ENCODE results near the gene SYNPO2L. TPM values are rescaled to one million over a fixed set of nuclear protein-coding genes. Genes with fewer than 3 reads are reported as not detected.
A peak's percentile ranks its signal among the peaks of the same experiment; 100 is the strongest.

SYNPO2L gene
- polyA plus RNA-seq, 12 donors = 82.7 to 263 (median 191) TPM; not detected in 1

DNA sequence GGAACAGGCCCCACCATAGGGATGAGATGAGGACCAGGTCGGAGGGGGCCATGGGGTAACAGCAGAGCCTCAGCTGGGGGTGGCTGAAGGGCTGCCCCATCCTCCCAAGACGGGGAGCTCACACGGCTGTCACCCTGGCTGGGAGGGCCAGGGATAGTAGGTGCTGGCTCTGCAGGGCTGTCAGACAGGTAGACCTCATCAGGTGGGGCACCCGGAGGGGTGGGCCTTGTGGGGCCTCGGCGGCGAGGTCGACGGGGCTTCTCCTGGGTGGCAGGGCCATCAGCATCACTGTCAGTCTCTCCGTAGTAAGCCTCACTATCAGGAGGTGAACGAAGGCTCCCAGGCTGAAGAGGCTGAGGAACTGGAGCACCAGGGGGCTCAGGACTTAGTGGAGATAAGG is 2.6 kb downstream of the SYNPO2L start:
- no peak for DNase-seq

DNA sequence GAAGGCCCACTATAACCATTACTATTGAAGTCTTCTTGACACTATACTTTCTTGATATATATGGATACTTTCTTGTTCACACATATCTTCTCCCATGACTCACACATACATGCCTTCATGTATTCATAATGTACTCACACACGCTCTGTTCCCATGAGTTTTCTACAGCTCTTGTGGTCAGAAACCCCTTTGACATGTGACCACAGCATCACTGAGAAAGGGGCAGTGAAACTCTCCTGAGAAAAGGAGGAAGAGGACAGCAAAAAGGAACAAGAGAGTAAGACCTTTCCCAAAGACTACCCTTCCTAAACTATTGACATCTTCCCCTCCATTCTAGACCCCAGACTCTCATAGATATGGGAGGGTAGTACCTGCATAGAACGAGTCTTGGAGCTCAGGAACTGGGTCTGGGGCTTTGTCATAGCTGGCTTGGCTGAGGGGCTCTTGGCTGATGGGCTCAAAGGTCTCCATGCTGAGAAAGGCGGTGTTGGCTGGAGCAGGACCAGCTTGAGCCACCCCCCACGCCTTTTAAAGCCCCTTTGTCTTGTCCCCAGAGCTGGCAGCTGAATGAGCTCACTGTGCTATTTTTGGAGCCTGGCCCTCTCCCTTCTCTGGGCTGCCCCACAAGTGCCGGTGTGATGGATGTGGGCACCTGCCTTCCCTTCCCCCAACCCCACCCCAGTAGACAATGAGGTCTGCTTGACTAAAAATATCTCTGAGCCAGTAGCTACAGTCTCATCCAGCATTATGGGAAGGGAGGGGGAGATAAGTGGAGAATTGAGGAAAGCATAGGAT is 5.1 kb downstream of the SYNPO2L start:
- DNase-seq = peak; percentile 55

DNA sequence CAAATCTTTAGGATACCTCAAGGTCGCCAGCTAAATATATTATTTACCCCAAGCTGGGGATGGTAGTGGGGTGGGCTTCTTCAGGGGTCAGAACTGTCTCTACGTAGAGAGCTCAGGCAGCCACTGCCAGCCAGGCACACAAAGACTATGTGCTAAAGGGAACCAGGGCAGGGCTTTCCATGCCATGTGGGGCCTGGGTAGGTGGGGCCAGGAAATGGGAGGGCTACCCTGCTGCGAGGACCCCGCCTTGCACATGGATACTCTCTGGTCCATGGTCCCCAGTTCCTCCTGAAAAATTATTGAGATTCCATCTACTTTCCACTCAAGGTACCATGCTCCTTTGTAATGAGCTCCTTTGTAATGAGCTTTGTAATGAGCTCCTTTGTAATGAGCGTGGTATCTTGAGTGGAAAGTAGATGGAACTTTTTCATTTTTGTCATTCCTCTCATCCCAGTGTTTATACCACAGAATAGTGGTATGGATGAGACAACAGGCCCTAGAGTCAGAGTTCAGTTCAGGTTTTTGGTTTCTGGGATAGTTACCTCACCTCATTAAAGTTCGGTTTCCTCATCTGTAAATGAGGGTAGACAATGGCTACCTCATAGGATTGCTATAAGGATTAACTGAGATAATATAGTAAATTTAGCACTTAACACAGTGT is 5.8 kb downstream of the SYNPO2L start:
- no peak for DNase-seq

DNA sequence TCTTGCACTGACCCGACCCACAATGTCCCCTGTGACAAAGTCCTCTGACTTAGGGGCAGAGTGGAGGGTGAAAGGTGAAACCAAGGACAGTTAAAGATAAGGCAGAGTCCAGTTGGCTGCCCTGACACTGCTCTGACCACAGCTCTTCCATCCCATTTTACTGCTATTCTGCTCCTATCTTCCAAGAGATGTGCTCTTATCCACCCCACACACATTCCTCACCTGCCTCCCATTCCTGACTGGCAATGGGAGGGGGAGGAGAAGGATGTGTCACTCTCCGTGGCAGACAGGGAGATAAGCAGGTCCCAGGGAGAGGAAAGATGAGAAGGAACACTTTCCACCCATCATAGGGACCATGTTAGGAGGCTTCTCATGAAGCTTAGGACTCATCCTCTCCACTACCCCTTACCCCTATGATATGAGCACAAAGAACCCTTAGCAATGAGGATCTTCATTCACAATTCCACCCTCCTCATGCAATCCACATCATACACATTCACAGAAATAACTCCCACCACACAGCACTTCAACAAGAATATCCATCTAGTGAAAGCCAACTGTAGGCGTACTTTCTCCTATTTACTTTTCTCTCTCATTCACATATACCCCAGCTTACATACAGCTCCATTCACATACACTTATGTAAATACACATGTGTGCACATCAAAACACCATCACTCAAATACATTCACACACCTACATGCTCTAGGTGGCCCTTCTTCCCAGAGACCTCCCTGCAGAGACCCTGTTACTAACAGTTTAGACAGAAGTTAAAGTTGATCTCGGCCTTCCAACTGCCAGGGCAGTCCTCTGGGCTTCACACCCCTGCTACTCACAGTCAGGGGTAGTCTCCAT is 6.6 kb downstream of the SYNPO2L start:
- no peak for DNase-seq

DNA sequence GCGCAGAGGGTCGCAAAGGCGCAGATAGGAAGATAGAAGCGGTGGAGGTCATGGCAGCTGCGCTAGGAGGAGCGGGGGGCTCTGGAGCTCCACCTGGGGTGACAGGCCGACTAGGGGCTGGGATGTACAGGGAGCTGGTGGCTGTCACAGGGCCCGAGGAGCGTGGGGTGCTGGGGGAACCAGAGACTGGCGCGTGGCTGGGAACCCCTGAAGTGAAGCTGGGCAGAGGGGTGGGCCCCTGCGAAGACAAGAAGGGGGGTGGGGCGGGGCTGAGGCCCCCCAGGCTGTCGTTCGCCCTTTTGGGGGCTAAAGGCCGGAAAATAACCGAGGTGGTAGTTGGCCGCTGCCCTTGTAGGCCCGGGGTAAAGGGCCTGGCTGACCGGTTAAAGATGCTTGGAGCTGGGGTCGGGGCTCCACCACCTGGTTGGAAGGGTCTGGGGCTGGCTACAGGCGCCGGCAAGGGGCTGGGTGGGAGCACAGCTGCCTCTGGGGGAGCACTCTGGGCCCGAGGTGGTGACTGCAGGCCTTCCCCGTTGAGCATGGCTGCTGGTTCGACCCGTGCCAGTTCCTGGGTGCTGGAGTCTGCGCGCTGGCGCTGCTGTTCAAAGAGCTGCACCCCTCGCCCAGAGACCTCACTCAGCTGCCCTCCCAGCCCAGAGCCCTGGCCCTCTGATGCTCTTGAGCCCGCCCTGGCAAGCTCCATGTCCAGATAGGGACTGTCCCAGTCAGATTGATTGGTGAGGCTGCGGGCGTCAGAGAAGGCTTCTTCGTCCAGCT is 7.8 kb downstream of the SYNPO2L start:
- DNase-seq = no peak

DNA sequence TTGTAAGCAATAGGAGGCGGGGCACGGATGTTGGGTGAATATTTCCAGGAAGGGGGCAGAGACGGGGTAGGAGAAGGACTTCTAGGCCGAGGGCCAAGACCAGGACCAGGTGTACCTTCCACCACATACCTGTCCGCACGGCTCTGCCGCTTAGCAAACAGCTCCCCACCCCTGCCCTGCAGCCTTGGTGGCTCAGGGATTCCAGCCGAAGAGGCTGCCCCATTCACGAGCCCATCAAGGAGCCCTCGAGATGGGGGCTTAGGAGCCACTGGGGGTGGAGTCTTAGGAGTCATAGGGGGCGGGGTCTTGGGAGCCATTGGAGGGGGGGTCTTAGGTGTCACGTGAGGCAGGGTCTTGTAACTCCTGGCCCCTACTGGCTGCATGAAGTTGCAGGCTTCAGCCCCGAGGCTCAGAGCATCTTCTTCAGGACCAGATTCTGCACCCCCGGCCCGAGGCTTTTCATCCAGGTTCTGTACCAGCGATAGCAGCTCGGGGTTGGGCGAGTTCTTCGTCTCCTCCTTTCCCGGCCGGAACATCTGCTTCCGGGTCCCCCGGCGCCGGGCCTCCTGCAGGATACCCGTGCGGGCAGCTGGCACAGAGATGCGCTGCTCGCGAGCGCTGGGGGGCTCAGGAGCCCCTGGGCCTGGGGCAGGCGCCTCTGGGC is 8.5 kb downstream of the SYNPO2L start:
- DNase-seq = peak; percentile 68

DNA sequence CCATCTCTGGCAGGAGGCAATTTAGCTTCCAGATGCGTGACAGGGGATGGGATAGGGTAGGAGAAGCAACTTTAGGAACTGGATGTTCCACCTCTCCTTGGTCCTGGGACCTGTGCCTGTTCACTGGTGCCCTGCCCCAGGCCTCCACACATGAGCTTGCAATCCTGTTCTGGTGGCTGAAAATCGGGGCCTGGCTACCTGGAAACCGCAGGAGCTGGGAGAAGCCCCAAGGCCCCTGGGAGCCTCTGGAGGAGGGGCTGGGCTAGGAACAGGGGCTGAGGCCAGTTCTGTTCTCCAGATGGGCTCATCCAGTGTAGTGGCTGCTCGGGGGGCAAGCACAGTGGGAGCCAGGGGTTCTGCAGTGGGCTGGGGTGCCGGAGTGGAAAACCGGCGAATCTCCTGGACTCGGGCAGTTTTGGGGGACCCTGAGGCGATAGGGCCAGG is 9.2 kb downstream of the SYNPO2L start:
- no peak for DNase-seq

DNA sequence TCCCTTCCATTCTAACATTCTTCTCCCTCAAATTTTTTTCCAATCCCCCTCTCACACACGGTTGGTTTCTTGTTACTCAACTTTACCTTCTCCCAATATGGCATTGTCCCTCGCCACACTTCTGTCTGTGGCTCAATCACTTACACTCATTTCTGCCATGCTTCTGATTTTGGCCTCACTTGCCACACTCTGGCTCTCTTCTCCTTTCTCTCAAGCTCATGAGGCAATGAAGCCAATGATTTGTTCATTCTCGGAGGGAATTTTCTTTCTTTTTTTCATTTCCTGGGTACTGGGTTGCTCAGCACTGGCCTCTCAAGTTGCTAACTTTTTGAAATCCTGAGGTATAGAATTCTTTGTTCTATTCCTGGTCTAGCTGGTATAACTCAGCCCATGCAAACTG is 10.6 kb downstream of the SYNPO2L start:
- no peak for DNase-seq

DNA sequence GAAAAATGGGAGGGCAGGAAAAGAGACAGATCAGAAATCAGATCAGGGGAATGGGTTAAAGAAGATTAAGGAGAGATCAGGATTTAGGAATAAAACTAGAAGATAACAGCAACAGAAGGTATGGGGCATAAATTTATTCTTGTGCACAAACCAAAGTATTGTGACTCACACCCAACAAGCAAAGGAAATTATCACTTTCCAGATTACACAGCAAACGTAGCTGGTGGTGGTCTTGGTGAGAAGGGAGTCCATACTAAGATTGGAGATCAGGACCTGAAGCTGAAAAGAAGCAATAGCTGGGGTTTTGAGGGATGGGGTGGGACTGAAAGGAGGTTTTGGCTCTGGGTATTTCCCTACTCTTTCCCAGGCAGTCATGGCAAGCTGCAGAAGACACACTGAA is 11.1 kb downstream of the SYNPO2L start:
- DNase-seq = no peak

DNA sequence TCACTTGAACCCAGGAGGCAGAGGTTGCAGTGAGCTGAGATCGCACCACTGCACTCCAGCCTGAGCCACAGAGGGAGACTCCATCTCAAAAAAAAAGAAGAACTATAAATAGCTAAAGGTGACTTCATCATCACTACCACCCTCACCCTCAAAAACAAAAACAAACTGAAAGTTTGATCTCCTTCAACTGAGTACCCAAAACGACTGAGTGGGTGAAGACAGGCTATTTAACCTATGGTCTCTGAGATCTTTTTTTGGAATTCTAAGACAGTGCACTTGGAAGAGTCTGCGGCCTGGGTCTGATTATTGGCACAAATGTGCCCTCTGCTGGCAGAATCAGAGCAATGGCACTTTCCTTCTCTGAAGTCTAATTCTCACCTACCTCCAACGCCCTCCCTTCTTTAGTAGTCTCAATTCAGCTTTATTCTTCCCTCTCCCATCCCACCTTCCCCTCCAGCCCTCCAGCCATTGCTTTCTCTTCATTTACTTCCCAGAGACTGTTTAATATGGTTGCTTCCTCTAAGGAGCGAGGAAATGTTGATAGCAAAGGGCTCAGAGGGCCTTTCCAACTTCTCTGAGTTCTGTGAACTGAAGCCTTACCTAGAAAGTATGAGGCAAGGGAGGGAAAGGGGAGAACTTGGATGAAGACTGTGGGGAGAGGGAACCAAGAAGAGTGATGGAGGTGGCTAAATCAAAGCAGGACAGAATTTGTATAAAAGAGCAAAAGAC is 11.7 kb downstream of the SYNPO2L start:
- peak; percentile 75 for DNase-seq

DNA sequence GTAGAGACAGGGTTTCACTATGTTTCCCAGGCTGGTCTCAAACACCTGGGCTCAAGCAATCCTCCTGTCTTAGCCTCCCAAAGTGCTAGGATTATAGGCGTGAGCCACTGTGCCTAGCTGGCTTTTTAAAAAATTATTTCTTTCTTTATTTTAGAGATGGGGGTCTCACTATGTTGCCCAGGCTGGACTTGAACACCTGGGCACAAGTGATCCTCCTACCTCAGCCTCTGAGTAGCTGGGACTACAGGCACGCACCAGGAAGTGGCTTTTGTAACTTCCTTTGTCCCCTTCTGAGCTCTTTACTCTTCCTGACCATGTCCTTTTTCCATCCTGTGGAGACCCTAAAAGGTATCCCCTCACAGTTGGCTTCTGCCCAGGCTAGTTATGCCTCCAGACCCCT is 12.5 kb downstream of the SYNPO2L start:
- no peak for DNase-seq

DNA sequence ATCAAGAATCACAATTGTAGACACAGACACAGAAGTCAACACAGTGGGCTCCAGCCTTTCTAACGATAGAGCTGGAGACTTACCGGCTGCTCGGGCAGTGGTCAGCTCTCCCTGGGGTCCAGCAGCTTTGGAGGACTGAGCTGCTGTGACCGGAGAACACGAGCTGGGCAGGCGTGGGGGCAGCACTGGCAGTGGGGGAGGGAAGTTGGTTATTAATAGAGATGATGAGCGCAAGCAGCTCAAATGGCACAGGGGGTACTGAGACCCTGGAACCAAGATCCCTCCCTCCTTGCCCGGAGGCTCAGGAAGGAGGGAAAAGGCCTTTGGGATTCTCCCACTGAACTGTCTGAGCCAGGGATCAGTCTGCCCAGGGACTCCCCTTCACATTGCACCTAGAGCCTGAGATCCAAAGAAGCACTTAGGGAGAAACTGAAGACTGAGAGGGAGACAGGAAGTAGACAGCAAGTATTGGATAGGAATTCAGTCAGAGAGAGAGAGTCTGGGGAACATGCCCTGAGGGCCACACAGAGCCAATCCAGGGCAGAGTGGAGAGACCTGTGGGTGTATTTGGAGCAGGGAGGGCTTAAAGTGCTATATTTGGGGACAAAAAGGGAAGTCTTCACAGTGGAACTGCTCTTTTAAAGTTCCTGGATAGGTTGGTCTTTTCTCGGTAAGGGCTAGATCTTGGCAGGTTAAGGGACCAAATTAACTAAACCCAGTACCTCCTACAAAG is 14.3 kb downstream of the SYNPO2L start, which contains the start of gene MYOZ1:
MYOZ1 (minus strand) TSS at position 147 of the 733 bp plus-strand sequence. CDS start 1,457 bp downstream, outside the sequence.
- no peak for DNase-seq

DNA sequence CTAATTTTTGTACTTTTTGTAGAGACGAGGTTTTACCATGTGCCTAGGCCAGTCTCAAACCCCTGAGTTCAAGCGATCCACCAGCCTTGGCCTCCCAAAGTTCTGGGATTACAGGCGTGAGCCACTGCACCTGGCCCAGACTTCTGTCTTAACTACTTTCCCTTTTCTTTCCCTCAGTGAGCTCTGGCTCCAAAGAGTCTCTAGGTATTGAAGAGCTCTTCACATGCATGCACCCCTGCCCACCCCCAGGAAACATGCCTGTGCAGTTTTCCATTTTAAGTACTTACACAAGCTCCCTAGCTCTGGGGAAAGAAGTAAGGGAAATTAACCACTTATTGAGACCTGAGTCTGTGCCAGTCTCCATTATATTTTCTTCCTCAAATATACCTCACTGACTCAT is 16.5 kb downstream of the SYNPO2L start:
- DNase-seq = no peak

DNA sequence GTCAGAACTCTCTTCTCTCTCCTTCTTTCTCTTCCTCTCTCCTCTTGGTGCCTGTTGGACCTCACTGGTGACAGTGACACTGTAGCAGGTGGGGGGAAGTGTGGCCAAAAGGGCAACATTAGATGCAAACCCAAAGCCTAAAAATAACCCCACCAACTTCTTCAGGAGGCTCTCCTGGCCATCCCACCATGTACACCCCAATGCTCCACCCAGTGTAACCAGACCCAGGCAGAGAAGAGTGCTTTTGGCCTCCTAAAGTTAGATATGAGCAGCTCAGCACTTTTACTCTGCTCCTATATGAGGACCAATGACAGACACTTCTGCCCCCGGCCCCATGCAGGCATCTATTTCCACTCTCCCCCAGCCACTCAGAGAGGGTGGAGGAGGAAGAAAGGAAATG is 20.0 kb downstream of the SYNPO2L start:
- DNase-seq = no peak

DNA sequence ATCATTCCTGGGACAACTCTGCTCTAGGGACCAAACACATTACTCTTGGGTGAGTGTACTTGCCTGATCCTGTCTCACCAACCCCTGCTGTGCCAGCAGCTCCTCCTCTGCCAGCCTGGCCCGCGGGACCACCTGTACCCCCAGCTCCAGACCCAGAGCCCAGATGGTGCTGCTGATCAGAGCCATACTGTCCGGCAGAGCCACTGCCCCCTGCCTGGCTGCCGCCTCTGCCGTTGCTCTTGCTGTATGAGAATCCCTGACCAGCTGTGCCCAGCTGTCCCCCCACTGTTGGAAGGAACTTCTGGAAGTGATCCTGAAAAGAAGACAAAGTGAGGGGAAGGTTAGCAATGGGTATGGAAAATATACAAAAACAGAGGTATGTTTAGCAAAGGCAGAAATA is 21.4 kb downstream of the SYNPO2L start:
- DNase-seq = no peak

DNA sequence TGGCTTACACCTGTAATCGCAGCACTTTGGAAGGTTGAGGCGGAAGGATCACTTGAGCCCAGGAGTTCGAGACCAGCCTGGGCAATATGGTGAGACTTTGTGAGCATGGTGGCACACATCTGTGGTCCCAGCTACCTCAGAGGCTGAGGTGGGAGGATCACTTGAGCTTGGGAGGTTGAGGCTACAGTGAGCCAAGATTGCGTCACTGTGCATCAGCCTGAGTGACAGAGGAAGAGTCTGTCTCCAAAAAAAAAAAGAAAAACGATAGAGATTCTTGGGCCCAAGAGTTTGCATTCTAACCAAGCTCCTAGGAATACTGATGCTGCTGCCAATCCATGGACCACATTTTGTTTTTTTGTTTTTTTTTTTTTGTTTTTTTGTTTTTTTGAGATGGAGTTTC is 26.7 kb downstream of the SYNPO2L start:
- DNase-seq = no peak

DNA sequence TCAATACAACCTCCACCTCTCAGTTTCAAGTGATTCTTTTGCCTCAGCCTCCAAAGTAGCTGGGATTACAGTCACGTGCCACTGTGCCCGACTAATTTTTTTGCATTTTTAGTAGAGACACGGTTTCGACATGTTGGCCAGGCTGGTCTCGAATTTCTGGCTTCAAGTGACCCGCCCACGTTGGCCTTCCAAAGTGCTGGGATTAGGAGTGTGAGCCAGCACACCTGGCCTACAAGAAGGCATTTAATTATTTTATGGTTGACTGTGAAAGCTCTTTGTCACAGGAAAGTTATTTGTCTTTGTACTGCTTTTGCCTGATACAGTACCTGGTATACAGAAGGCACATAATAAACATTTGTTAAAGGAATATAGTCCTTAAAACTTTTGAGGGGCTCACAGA is 27.4 kb downstream of the SYNPO2L start:
- no peak for DNase-seq

DNA sequence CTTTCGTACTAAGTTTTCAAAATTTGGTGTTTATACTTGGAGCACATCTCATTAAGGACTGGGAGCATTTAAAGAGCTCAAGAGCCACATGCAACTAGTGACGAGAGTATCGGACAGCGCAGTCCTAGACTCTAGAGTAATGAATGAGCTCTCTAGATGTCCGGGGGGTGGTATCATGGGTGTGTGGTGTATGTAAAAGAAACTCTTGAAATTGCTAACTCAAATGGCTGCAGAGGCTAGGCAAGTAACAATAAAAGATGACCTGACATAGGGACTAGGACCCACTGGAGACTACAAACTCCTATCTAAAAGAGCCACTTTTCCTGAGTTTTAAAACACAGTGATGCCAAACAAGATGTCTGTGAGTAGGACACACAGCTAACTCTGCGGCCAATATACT is 28.5 kb downstream of the SYNPO2L start:
- no peak for DNase-seq

Data from muscle of arm (tissue), 12 donors.